GM12878 (cell line): Measurements from ENCODE around the gene SRCAP. TPM values are rescaled to one million over a fixed set of nuclear protein-coding genes. Genes with fewer than 3 reads are reported as not detected.

Source experiments
- ATAC-seq: fragments of 200-7000 bp; cut with Tn5 transposase; 3 replicates; pipeline ENCODE4 v1.9.1; 2020; ENCODE audit warnings: mild to moderate bottlenecking, moderate library complexity
- BruUV-seq: library from RNA; stranded (reverse); fragments of 400-500 nt; replicated peaks from 2 replicates; lab custom pipeline; 2021; lab: Mats Ljungman, UMichigan
- CTCF ChIA-PET: fragments of 300-600 bp; sonication (Branson Sonifier 250); formaldehyde crosslinking; extraction: SDS; loops from one replicate; lab custom pipeline; 2021; ENCODE audit warnings: inconsistent platforms; lab: Yijun Ruan, JAX
- POLR2A ChIA-PET: fragments of 350-600 bp; formaldehyde crosslinking; extraction: SDS; loops from one replicate; lab custom pipeline; 2021; ENCODE audit warnings: inconsistent platforms; lab: Charles Lee
- RAD21 ChIA-PET: fragments of 300-600 bp; sonication (Branson Sonifier 250); formaldehyde crosslinking; loops from one replicate; lab custom pipeline; 2023; ENCODE audit warnings: antibody characterized with exemption; ENCODE audit not compliant: unreplicated experiment; lab: Charles Lee
- SMC1A ChIA-PET: fragments of 300-600 bp; sonication (Branson Sonifier 250); formaldehyde crosslinking; loops from one replicate; lab custom pipeline; 2023; ENCODE audit not compliant: unreplicated experiment, uncharacterized antibody; lab: Charles Lee
- DNase-seq: peaks from one replicate; pipeline ENCODE4 v3.0.0-alpha.2; 2011; ENCODE audit warnings: low read depth, low spot score
- FAIRE-seq: peaks from 3 replicates; lab custom pipeline; 2011; peaks lifted over from hg19 to GRCh38; lab: Jason Lieb, UNC
- H2AFZ ChIP-seq: 2 replicates; pipeline ENCODE4 v1.6.0; 2011; ENCODE audit warnings: low read depth, low read length, control low read depth; ENCODE audit not compliant: control insufficient read depth
- H3K27ac ChIP-seq: 2 replicates; pipeline ENCODE4 v1.5.1; 2011; ENCODE audit warnings: control low read depth; ENCODE audit not compliant: control insufficient read depth, insufficient read depth
- H3K27me3 ChIP-seq, 2 experiments: replicated peaks in 1 of 2; 2 replicates each; pipeline versions ENCODE4 v1.6.0 to v1.6.1; 2011; ENCODE audit warnings: low read length in 1 of 2; ENCODE audit not compliant: control insufficient read depth in 2 of 2, insufficient read depth in 2 of 2
- H3K36me3 ChIP-seq, 2 experiments: 2 replicates each; pipeline ENCODE4 v1.5.1; 2011; ENCODE audit warnings: low read length in 1 of 2; ENCODE audit not compliant: control insufficient read depth in 2 of 2, insufficient read depth in 2 of 2
- H3K4me1 ChIP-seq: 2 replicates; pipeline ENCODE4 v1.6.1; 2011; ENCODE audit warnings: mild to moderate bottlenecking, low read length, moderate library complexity, mixed read lengths; ENCODE audit not compliant: control insufficient read depth, insufficient read depth
- H3K4me2 ChIP-seq: 2 replicates; pipeline ENCODE4 v1.6.0; 2011; ENCODE audit warnings: control low read depth; ENCODE audit not compliant: control insufficient read depth, insufficient read depth
- H3K4me3 ChIP-seq: fragments of 200-600 bp; sonication (generic); 2 replicates; pipeline ENCODE4 v1.5.1; 2016
- H3K79me2 ChIP-seq: 2 replicates; pipeline ENCODE4 v1.6.0; 2011; ENCODE audit warnings: low read length; ENCODE audit not compliant: control insufficient read depth, insufficient read depth
- H3K9ac ChIP-seq: 2 replicates; pipeline ENCODE4 v1.8.0; 2011; ENCODE audit warnings: low read length, control low read depth, mixed read lengths; ENCODE audit not compliant: control insufficient read depth, insufficient read depth
- H3K9me3 ChIP-seq: replicated peaks from 3 replicates; pipeline ENCODE4 v1.5.1; 2011; ENCODE audit warnings: mild to moderate bottlenecking, low read length; ENCODE audit not compliant: control insufficient read depth, insufficient read depth
- H4K20me1 ChIP-seq: 2 replicates; pipeline ENCODE4 v1.6.0; 2011; ENCODE audit not compliant: control insufficient read depth, insufficient read depth
- CREB1 ChIP-seq: IDR thresholded peaks from 2 replicates; pipeline ENCODE4 v1.6.1; 2012; ENCODE audit warnings: low read depth, mild to moderate bottlenecking, inconsistent platforms
- IRF4 ChIP-seq: IDR thresholded peaks from 2 replicates; pipeline ENCODE4 v1.6.1; 2011; ENCODE audit warnings: low read depth, low read length
- NKRF ChIP-seq: fragments of 450-650 bp; conservative IDR thresholded peaks from 2 replicates; pipeline ENCODE4 v1.6.1; 2017; ENCODE audit warnings: mild to moderate bottlenecking, moderate library complexity
- NR2F1 ChIP-seq: fragments of 450-650 bp; conservative IDR thresholded peaks from 2 replicates; pipeline ENCODE4 v1.6.1; 2017; ENCODE audit warnings: mild to moderate bottlenecking
- SIX5 ChIP-seq: IDR thresholded peaks from 2 replicates; pipeline ENCODE4 v1.6.1; 2011; ENCODE audit warnings: mild to moderate bottlenecking, low read depth, low read length, moderate library complexity; ENCODE audit not compliant: severe bottlenecking
- SRF ChIP-seq, 2 experiments: IDR thresholded peaks; 2 replicates each; pipeline ENCODE4 v1.6.1; 2011; ENCODE audit warnings: low read depth in 2 of 2, low read length in 2 of 2, mild to moderate bottlenecking in 1 of 2, moderate library complexity in 1 of 2
- TBL1XR1 ChIP-seq: IDR thresholded peaks from 2 replicates; pipeline ENCODE4 v1.6.1; 2012; ENCODE audit warnings: low read depth, low read length, improper control_type of control experiment
- USF2 ChIP-seq: IDR thresholded peaks from 2 replicates; pipeline ENCODE4 v1.6.1; 2011; ENCODE audit warnings: low read depth, low read length, improper control_type of control experiment, borderline replicate concordance
- WGBS: methylation state at CpG from one replicate; pipeline ENCODE4 v1.1.6; 2016; ENCODE audit warnings: low lambda C conversion rate; ENCODE audit not compliant: insufficient replicate concordance, insufficient coverage; ENCODE audit errors: missing lambda C conversion rate; 5-methylcytosine and 5-hydroxymethylcytosine counted together
- in situ Hi-C: fragments of 300-500 bp; cut with MboI; formaldehyde crosslinking; loops from 9 replicates; pipeline ENCODE4 v1.14.3; 2018; ENCODE audit warnings: mixed read lengths
- intact Hi-C: fragments of 100-400 bp; cut with micrococcal nuclease; formaldehyde crosslinking; loops from one replicate; pipeline ENCODE4 v1.14.2; 2022; ENCODE audit not compliant: unreplicated experiment
- polyA plus RNA-seq, 11 experiments: library from polyadenylated mRNA; depleted of rRNA in 4 of 11; unstranded in 6 of 11; stranded (reverse) in 5 of 11; fragments of >200 nt; fragmentation: Nextera tagmentation in 4 of 11; fragmentation: Illumina TruSeq in 1 of 11; extraction: Ambion mirVana in 4 of 11; extraction: Trizol in 1 of 11; gene quantifications; 1 replicate in 1 of 11; 2 replicates in 10 of 11; pipeline versions ENCODE4 v1.2.1 to v1.2.3, GENCODE V29; 2011 to 2016; ENCODE audit warnings: inconsistent platforms in 2 of 11, missing spikeins in 2 of 11, low read depth in 1 of 11
- total RNA-seq, 4 experiments: library from RNA; depleted of rRNA in 3 of 4; stranded (reverse); fragments of >200 nt in 3 of 4; fragmentation: Illumina TruSeq in 1 of 4; extraction: Trizol in 1 of 4; gene quantifications; 2 replicates each; pipeline versions ENCODE4 v1.2.1 to v1.2.3, GENCODE V29; 2013 to 2021

Gene SRCAP
- total and polyA plus RNA-seq, 10 of the 15 experiments (the other 5 are each of a cell fraction or from before 2014, with no cell fraction given), result 0.24 to 58.4 (median 11.6) TPM

GRCh38 chr16:30748634-30749445 is 49.9 kb downstream of the SRCAP start:
- no peak overlapping the region; the same call in 1 of the 2 replicates for H3K27ac ChIP-seq
- BruUV-seq, result no TSS peak
- intact Hi-C loops, result loop anchor here (2.0 kb wide), 1 partner anchor 66 kb away; no protein-coding TSS in a partner anchor
- H3K9me3 ChIP-seq, result no peaks in the 10 kb centered on the region
- peak; percentile 75 for ATAC-seq
- H3K9ac ChIP-seq, result peak overlapping the region; percentile 31; the same call in 1 of the 2 replicates
- H4K20me1 ChIP-seq, result no peaks in the 10 kb centered on the region; the same call in 1 of the 2 replicates
- FAIRE-seq, result no peak
- WGBS, result 18% methylated on average over 28 of the region's 36 CpGs
- H3K4me1 ChIP-seq, result peaks cover 9% of the 10 kb centered on the region
- peak overlapping the region; percentile 89 for H3K4me3 ChIP-seq
- SMC1A ChIA-PET, result interaction anchor here (1.6 kb wide), 1 partner anchor 125 kb away, joined by 4 read pairs; no protein-coding TSS in a partner anchor
- in situ Hi-C loops, result no loop called here
- CTCF ChIA-PET, result interaction anchor here (0.7 to 1.3 kb wide), 3 partner anchors 63 to 111 kb away, joined by 3 to 5 read pairs (median 3); partner anchors contain the start of gene PRR14
- POLR2A ChIA-PET, result interaction anchor here (0.6 to 2.0 kb wide), 8 partner anchors 9 to 369 kb away, joined by 3 to 9 read pairs (median 4); partner anchors contain the start of gene KAT8
- RAD21 ChIA-PET, result interaction anchor here (0.6 to 1.8 kb wide), 7 partner anchors 35 to 325 kb away, joined by 3 to 6 read pairs (median 4); partner anchors contain the start of genes FBRS, ZNF646 and ZNF668
- H3K79me2 ChIP-seq, result peaks cover 18% of the 10 kb centered on the region
- no peak overlapping the region for H2AFZ ChIP-seq
- DNase-seq, result no peak
- no peak for TF ChIP-seq SIX5
- no peak for TF ChIP-seq USF2
- no peak for TF ChIP-seq SRF (IDR thresholded peaks at IDR 0.05; ENCODE audit: low read depth in 2 of 2, low read length in 2 of 2)
- no peak for TF ChIP-seq TBL1XR1
- TF ChIP-seq NKRF, result 0 out of 2 replicates have a peak, but pooled peaks have one; percentile 5
- TF ChIP-seq NR2F1, result 0 out of 2 replicates have a peak, but pooled peaks have one; percentile 1
- no peak for TF ChIP-seq IRF4
- 0 out of 2 replicates have a peak, but pooled peaks have one; percentile 41 for TF ChIP-seq CREB1
- H3K36me3 ChIP-seq, result peaks cover 9 to 11% of the 10 kb centered on the region in 2 experiments; a peak in 3 of 4 replicates
- H3K27me3 ChIP-seq, result no peaks in the 10 kb centered on the region
- H3K4me2 ChIP-seq, result peak overlapping the region; percentile 72
